WTC11 (cell line): ENCODE data around the gene MAMDC2. TPM values are rescaled to one million over a fixed set of nuclear protein-coding genes. Genes with fewer than 3 reads are reported as not detected.

Experiments used
- ATAC-seq: fragments of 200-7000 bp; cut with Tn5 transposase; 2 replicates; pipeline ENCODE4 v1.10.0; 2021; ENCODE audit warnings: mild to moderate bottlenecking, moderate library complexity
- CTCF ChIA-PET: fragments of 300-600 bp; sonication (Branson Sonifier 250); formaldehyde crosslinking; loops from one replicate; lab custom pipeline; 2021; ENCODE audit warnings: antibody characterized with exemption; lab: Charles Lee
- POLR2A ChIA-PET: fragments of 350-600 bp; sonication (Branson Sonifier 250); formaldehyde crosslinking; loops from one replicate; lab custom pipeline; 2021; ENCODE audit warnings: antibody characterized with exemption; lab: Charles Lee
- DNase-seq: peaks from one replicate; pipeline ENCODE4 v3.0.0; 2021; ENCODE audit warnings: low spot score
- H3K27ac Mint-ChIP-seq: 2 replicates; pipeline ENCODE4 v1.8.0; 2021; ENCODE audit warnings: mixed read lengths
- H3K27me3 Mint-ChIP-seq: 2 replicates; pipeline ENCODE4 v1.8.0; 2021; ENCODE audit warnings: low read depth, mild to moderate bottlenecking, moderate library complexity, mixed read lengths
- H3K36me3 Mint-ChIP-seq: 2 replicates; pipeline ENCODE4 v1.8.0; 2021; ENCODE audit warnings: mixed read lengths
- H3K4me1 Mint-ChIP-seq: 2 replicates; pipeline ENCODE4 v1.8.0; 2022; ENCODE audit warnings: mixed read lengths
- H3K4me3 Mint-ChIP-seq: 2 replicates; pipeline ENCODE4 v1.8.0; 2021; ENCODE audit warnings: mild to moderate bottlenecking, moderate library complexity, mixed read lengths
- H3K9me3 Mint-ChIP-seq: 2 replicates; pipeline ENCODE4 v1.8.0; 2021; ENCODE audit warnings: mixed read lengths
- CBFB ChIP-seq: sonication (generic); formaldehyde crosslinking; IDR thresholded peaks from 2 replicates; pipeline ENCODE4 v1.8.1; 2022; ENCODE audit warnings: mild to moderate bottlenecking, low read depth, missing genetic modification reagents
- ETV6 ChIP-seq: sonication (generic); formaldehyde crosslinking; IDR thresholded peaks from 2 replicates; pipeline ENCODE4 v1.8.1; 2022; ENCODE audit warnings: mild to moderate bottlenecking, missing genetic modification reagents
- FOXK1 ChIP-seq: sonication (generic); formaldehyde crosslinking; IDR thresholded peaks from 2 replicates; pipeline ENCODE4 v1.8.0; 2022; ENCODE audit warnings: mild to moderate bottlenecking, moderate library complexity, missing genetic modification reagents
- GRHL2 ChIP-seq: fragments of 250-450 bp; sonication (Bioruptor Pico); IDR thresholded peaks from 2 replicates; pipeline ENCODE4 v1.8.0; 2022; ENCODE audit warnings: mild to moderate bottlenecking, moderate library complexity; ENCODE audit not compliant: insufficient replicate concordance, severe bottlenecking
- HMGA2 ChIP-seq: fragments of 250-450 bp; sonication (Bioruptor Pico); IDR thresholded peaks from 2 replicates; pipeline ENCODE4 v1.4.0; 2021; ENCODE audit warnings: mild to moderate bottlenecking, moderate library complexity
- JUN ChIP-seq: sonication (generic); formaldehyde crosslinking; IDR thresholded peaks from 2 replicates; pipeline ENCODE4 v1.8.0; 2023; ENCODE audit warnings: mild to moderate bottlenecking, missing genetic modification reagents
- MYBL2 ChIP-seq: sonication (generic); formaldehyde crosslinking; IDR thresholded peaks from 2 replicates; pipeline ENCODE4 v1.8.1; 2023; ENCODE audit warnings: mild to moderate bottlenecking, moderate library complexity, missing genetic modification reagents
- OVOL2 ChIP-seq: fragments of 250-450 bp; sonication (Bioruptor Pico); IDR thresholded peaks from 2 replicates; pipeline ENCODE4 v1.9.0; 2021; ENCODE audit warnings: mild to moderate bottlenecking, borderline replicate concordance
- SP1 ChIP-seq: sonication (generic); formaldehyde crosslinking; conservative IDR thresholded peaks from 2 replicates; pipeline ENCODE4 v1.8.1; 2022; ENCODE audit warnings: missing genetic modification reagents
- ZNF219 ChIP-seq: sonication (generic); formaldehyde crosslinking; IDR thresholded peaks from 2 replicates; pipeline ENCODE4 v1.8.0; 2023; ENCODE audit warnings: missing genetic modification reagents, mild to moderate bottlenecking, borderline replicate concordance
- ZNF317 ChIP-seq: sonication (generic); formaldehyde crosslinking; IDR thresholded peaks from 2 replicates; pipeline ENCODE4 v1.8.1; 2023; ENCODE audit warnings: low read depth, mild to moderate bottlenecking, moderate library complexity, missing genetic modification reagents, borderline replicate concordance
- ZNF396 ChIP-seq: fragments of 250-450 bp; sonication (Bioruptor Pico); IDR thresholded peaks from 2 replicates; pipeline ENCODE4 v1.8.0; 2021; ENCODE audit warnings: mild to moderate bottlenecking, moderate library complexity, borderline replicate concordance
- ZNF671 ChIP-seq: fragments of 250-450 bp; sonication (Bioruptor Pico); IDR thresholded peaks from 2 replicates; pipeline ENCODE4 v1.8.0; 2021; ENCODE audit warnings: mild to moderate bottlenecking
- total RNA-seq: library from RNA; stranded (reverse); gene quantifications from 3 replicates; pipeline ENCODE4 v1.2.3, GENCODE V29; 2021
- TF ChIP-seq, protein P1 (sequence below): sonication (generic); formaldehyde crosslinking; IDR thresholded peaks from 2 replicates; pipeline ENCODE4 v1.8.0; 2022; ENCODE audit warnings: mild to moderate bottlenecking, missing genetic modification reagents
- TF ChIP-seq, protein P2 (sequence below): sonication (generic); formaldehyde crosslinking; IDR thresholded peaks from 2 replicates; pipeline ENCODE4 v1.8.1; 2022; ENCODE audit warnings: low read depth, mild to moderate bottlenecking, moderate library complexity, missing genetic modification reagents, borderline replicate concordance
- TF ChIP-seq, protein P3 (sequence below): sonication (generic); formaldehyde crosslinking; IDR thresholded peaks from 2 replicates; pipeline ENCODE4 v1.8.0; 2023; ENCODE audit warnings: missing genetic modification reagents
- TF ChIP-seq, protein P4 (sequence below): fragments of 250-450 bp; sonication (Bioruptor Pico); IDR thresholded peaks from 2 replicates; pipeline ENCODE4 v1.9.0; 2021; ENCODE audit warnings: mild to moderate bottlenecking
- TF ChIP-seq, protein P5 (sequence below): sonication (generic); formaldehyde crosslinking; IDR thresholded peaks from 2 replicates; pipeline ENCODE4 v1.8.1; 2023; ENCODE audit warnings: mild to moderate bottlenecking, missing genetic modification reagents
- TF ChIP-seq, protein P6 (sequence below): fragments of 200-600 bp; IDR thresholded peaks from 2 replicates; pipeline ENCODE4 v1.8.0; 2022; ENCODE audit warnings: antibody characterized with exemption
- TF ChIP-seq, protein P7 (sequence below): sonication (generic); formaldehyde crosslinking; IDR thresholded peaks from 2 replicates; pipeline ENCODE4 v1.8.1; 2022; ENCODE audit warnings: mild to moderate bottlenecking, moderate library complexity, missing genetic modification reagents
- TF ChIP-seq, protein P8 (sequence below): sonication (generic); formaldehyde crosslinking; IDR thresholded peaks from 2 replicates; pipeline ENCODE4 v1.8.0; 2023; ENCODE audit warnings: mild to moderate bottlenecking, missing genetic modification reagents

The MAMDC2 gene
- total RNA-seq, 1 experiment from 2014 or later: 6.0 TPM

DNA sequence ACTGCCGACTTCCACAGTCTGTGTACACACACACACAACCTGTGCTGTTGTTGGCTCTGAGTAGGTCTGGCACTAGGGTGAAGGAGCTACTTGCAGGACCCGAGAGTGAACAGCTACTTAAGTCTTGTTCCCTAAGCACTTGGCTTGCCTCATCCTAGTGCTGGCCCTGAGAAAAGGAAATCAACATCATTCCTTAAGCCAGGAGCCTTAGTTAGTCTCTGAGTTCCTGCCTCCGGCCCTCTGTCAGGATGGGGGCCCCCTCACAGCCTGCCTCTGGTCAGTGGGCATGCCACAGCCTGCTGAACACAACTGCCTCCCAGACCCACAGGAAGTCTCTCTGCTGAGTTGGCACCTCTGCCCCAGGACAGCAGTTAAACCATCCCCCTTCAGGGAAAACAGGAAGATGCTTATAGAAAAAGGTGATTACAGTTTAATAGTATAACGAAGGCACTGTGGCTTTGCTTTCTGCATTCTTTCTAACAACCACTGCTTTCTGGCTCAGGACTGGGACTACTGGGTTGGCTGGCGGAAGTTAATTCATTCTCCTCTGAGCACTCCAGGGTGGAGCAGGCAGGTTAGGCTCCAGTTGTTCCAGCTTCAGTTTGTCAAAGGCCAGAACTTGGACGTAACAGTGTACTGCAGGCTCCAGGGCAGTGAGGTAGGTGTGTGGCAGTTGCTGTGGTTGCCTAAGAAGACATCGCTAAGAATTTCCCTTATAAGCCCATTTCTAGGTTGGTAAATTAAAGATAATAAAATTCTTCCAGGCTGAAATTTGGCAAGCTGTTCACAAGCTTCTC is 2.8 kb downstream of the MAMDC2 start (continued):
- TF ChIP-seq, protein P1, sequence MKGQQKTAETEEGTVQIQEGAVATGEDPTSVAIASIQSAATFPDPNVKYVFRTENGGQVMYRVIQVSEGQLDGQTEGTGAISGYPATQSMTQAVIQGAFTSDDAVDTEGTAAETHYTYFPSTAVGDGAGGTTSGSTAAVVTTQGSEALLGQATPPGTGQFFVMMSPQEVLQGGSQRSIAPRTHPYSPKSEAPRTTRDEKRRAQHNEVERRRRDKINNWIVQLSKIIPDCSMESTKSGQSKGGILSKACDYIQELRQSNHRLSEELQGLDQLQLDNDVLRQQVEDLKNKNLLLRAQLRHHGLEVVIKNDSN (CRISPR knock-in tag): no peak
- TF ChIP-seq GRHL2 (CRISPR knock-in tag): no peak

DNA sequence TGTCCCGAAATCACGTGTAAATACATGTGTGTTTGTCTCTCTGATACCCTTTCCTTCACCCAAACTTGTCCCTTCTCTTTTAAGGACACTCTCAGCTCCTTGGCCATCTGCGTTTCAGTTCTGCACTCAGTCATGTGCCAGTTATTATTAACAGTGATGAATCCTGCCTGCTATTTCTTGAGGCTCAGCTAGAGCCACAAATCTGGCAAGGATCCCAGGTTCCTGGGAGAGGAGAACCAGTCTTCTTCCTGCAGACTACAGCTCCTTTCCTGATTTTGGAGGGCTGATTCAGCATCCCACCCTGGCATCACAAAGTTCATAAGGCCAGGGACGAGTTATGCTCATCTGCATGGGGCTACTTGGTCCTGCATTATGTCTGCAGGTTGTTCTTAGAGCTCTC is 5.6 kb downstream of the MAMDC2 start:
- H3K27me3 Mint-ChIP-seq: peaks cover 14% of the 10 kb centered on the region
- peaks cover 25% of the 10 kb centered on the region for H3K4me1 Mint-ChIP-seq
- CTCF ChIA-PET: no interaction called here
- ATAC-seq (no peak), DNase-seq (no peak)
- no peak overlapping the region for H3K4me3 Mint-ChIP-seq
- TF ChIP-seq, protein P2, sequence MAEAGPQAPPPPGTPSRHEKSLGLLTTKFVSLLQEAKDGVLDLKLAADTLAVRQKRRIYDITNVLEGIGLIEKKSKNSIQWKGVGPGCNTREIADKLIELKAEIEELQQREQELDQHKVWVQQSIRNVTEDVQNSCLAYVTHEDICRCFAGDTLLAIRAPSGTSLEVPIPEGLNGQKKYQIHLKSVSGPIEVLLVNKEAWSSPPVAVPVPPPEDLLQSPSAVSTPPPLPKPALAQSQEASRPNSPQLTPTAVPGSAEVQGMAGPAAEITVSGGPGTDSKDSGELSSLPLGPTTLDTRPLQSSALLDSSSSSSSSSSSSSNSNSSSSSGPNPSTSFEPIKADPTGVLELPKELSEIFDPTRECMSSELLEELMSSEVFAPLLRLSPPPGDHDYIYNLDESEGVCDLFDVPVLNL (CRISPR knock-in tag): no peak
- no peak for TF ChIP-seq CBFB (CRISPR knock-in tag)
- TF ChIP-seq ZNF671 (CRISPR knock-in tag): no peak
- TF ChIP-seq, protein P3, sequence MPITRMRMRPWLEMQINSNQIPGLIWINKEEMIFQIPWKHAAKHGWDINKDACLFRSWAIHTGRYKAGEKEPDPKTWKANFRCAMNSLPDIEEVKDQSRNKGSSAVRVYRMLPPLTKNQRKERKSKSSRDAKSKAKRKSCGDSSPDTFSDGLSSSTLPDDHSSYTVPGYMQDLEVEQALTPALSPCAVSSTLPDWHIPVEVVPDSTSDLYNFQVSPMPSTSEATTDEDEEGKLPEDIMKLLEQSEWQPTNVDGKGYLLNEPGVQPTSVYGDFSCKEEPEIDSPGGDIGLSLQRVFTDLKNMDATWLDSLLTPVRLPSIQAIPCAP: no peak
- TF ChIP-seq, protein P1 (CRISPR knock-in tag): no peak
- TF ChIP-seq HMGA2 (CRISPR knock-in tag): no peak
- TF ChIP-seq ZNF219 (CRISPR knock-in tag): no peak
- TF ChIP-seq ZNF396 (CRISPR knock-in tag): no peak
- no peak for TF ChIP-seq MYBL2
- TF ChIP-seq, protein P4, sequence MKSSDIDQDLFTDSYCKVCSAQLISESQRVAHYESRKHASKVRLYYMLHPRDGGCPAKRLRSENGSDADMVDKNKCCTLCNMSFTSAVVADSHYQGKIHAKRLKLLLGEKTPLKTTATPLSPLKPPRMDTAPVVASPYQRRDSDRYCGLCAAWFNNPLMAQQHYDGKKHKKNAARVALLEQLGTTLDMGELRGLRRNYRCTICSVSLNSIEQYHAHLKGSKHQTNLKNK (CRISPR knock-in tag): no peak
- TF ChIP-seq OVOL2 (CRISPR knock-in tag): no peak
- TF ChIP-seq, protein P5, sequence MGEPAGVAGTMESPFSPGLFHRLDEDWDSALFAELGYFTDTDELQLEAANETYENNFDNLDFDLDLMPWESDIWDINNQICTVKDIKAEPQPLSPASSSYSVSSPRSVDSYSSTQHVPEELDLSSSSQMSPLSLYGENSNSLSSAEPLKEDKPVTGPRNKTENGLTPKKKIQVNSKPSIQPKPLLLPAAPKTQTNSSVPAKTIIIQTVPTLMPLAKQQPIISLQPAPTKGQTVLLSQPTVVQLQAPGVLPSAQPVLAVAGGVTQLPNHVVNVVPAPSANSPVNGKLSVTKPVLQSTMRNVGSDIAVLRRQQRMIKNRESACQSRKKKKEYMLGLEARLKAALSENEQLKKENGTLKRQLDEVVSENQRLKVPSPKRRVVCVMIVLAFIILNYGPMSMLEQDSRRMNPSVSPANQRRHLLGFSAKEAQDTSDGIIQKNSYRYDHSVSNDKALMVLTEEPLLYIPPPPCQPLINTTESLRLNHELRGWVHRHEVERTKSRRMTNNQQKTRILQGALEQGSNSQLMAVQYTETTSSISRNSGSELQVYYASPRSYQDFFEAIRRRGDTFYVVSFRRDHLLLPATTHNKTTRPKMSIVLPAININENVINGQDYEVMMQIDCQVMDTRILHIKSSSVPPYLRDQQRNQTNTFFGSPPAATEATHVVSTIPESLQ (CRISPR knock-in tag): no peak
- no peak for TF ChIP-seq JUN
- TF ChIP-seq SP1 (CRISPR knock-in tag): no peak
- TF ChIP-seq, protein P6, sequence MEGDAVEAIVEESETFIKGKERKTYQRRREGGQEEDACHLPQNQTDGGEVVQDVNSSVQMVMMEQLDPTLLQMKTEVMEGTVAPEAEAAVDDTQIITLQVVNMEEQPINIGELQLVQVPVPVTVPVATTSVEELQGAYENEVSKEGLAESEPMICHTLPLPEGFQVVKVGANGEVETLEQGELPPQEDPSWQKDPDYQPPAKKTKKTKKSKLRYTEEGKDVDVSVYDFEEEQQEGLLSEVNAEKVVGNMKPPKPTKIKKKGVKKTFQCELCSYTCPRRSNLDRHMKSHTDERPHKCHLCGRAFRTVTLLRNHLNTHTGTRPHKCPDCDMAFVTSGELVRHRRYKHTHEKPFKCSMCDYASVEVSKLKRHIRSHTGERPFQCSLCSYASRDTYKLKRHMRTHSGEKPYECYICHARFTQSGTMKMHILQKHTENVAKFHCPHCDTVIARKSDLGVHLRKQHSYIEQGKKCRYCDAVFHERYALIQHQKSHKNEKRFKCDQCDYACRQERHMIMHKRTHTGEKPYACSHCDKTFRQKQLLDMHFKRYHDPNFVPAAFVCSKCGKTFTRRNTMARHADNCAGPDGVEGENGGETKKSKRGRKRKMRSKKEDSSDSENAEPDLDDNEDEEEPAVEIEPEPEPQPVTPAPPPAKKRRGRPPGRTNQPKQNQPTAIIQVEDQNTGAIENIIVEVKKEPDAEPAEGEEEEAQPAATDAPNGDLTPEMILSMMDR: no peak
- TF ChIP-seq FOXK1 (CRISPR knock-in tag): no peak
- TF ChIP-seq, protein P7, sequence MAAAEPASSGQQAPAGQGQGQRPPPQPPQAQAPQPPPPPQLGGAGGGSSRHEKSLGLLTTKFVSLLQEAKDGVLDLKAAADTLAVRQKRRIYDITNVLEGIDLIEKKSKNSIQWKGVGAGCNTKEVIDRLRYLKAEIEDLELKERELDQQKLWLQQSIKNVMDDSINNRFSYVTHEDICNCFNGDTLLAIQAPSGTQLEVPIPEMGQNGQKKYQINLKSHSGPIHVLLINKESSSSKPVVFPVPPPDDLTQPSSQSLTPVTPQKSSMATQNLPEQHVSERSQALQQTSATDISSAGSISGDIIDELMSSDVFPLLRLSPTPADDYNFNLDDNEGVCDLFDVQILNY (CRISPR knock-in tag): no peak
- no peak for TF ChIP-seq ETV6 (CRISPR knock-in tag)
- TF ChIP-seq ZNF317 (CRISPR knock-in tag): no peak
- TF ChIP-seq, protein P8, sequence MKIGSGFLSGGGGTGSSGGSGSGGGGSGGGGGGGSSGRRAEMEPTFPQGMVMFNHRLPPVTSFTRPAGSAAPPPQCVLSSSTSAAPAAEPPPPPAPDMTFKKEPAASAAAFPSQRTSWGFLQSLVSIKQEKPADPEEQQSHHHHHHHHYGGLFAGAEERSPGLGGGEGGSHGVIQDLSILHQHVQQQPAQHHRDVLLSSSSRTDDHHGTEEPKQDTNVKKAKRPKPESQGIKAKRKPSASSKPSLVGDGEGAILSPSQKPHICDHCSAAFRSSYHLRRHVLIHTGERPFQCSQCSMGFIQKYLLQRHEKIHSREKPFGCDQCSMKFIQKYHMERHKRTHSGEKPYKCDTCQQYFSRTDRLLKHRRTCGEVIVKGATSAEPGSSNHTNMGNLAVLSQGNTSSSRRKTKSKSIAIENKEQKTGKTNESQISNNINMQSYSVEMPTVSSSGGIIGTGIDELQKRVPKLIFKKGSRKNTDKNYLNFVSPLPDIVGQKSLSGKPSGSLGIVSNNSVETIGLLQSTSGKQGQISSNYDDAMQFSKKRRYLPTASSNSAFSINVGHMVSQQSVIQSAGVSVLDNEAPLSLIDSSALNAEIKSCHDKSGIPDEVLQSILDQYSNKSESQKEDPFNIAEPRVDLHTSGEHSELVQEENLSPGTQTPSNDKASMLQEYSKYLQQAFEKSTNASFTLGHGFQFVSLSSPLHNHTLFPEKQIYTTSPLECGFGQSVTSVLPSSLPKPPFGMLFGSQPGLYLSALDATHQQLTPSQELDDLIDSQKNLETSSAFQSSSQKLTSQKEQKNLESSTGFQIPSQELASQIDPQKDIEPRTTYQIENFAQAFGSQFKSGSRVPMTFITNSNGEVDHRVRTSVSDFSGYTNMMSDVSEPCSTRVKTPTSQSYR (CRISPR knock-in tag): no peak
- TF ChIP-seq, all 79 proteins: peak for 0
- POLR2A ChIA-PET: no interaction called here
- Mint-ChIP-seq H3K9me3 (no peaks in the 10 kb centered on the region), H3K36me3 (peaks cover 7% of the 10 kb centered on the region), H3K27ac (no peak overlapping the region)
